ENCODE data around the gene STXBP1. TPM values are rescaled to one million over a fixed set of nuclear protein-coding genes. Genes with fewer than 3 reads are reported as not detected.

Gene STXBP1
- total RNA-seq, 1 donor from 2014 or later: 53.3 TPM

- H3K27ac Mint-ChIP-seq (ENCODE audit: unreplicated experiment): no peak overlapping the region
- H3K27me3 Mint-ChIP-seq (ENCODE audit: low read depth): no peaks in the 10 kb centered on the region
Measured at GRCh38 chr9:127728808-127729207, 116.7 kb downstream of the STXBP1 start.

GRCh38 chr9:127729522-127730256 is 117.6 kb downstream of the STXBP1 start:
- Mint-ChIP-seq H3K4me1 (peaks cover 11% of the 10 kb centered on the region), H3K9me3 (no peaks in the 10 kb centered on the region), H3K4me3 (peak overlapping the region; percentile 44), H3K27ac (ENCODE audit: unreplicated experiment) (no peak overlapping the region), H3K27me3 (ENCODE audit: low read depth) (no peaks in the 10 kb centered on the region), H3K36me3 (ENCODE audit: low read depth) (no peaks in the 10 kb centered on the region)
- DNase-seq (ENCODE audit: low read depth, low spot score): no peak
- TF ChIP-seq CTCF (conservative IDR thresholded peaks at IDR 0.05): no peak

More at GRCh38 chr9:127728808-127729207, 116.7 kb downstream of the STXBP1 start:
- no peaks in the 10 kb centered on the region for H3K36me3 Mint-ChIP-seq (ENCODE audit: low read depth)
- no peaks in the 10 kb centered on the region for H3K9me3 Mint-ChIP-seq
- no peak for TF ChIP-seq CTCF (conservative IDR thresholded peaks at IDR 0.05)
- H3K4me1 Mint-ChIP-seq: peaks cover 8% of the 10 kb centered on the region
- DNase-seq (ENCODE audit: low read depth, low spot score): no peak
- H3K4me3 Mint-ChIP-seq: no peak overlapping the region

- Mint-ChIP-seq H3K4me1 (peaks cover 13% of the 10 kb centered on the region), H3K27ac (ENCODE audit: unreplicated experiment) (no peak overlapping the region), H3K4me3 (peak overlapping the region; percentile 44), H3K9me3 (no peaks in the 10 kb centered on the region), H3K27me3 (ENCODE audit: low read depth) (no peaks in the 10 kb centered on the region), H3K36me3 (ENCODE audit: low read depth) (no peaks in the 10 kb centered on the region)
- no peak for TF ChIP-seq CTCF (conservative IDR thresholded peaks at IDR 0.05)
- DNase-seq (ENCODE audit: low read depth, low spot score): no peak
Measured at GRCh38 chr9:127730262-127730661, 118.2 kb downstream of the STXBP1 start.

GRCh38 chr9:127730799-127731410 is 118.8 kb downstream of the STXBP1 start:
- no peaks in the 10 kb centered on the region for H3K36me3 Mint-ChIP-seq (ENCODE audit: low read depth)
- no peak for DNase-seq (ENCODE audit: low read depth, low spot score)
- no peak overlapping the region for H3K4me3 Mint-ChIP-seq
- H3K9me3 Mint-ChIP-seq: no peaks in the 10 kb centered on the region
- peak overlapping the region; percentile 84 for H3K27ac Mint-ChIP-seq (ENCODE audit: unreplicated experiment)
- peaks cover 19% of the 10 kb centered on the region for H3K4me1 Mint-ChIP-seq
- no peak for TF ChIP-seq CTCF (conservative IDR thresholded peaks at IDR 0.05)
- H3K27me3 Mint-ChIP-seq (ENCODE audit: low read depth): no peaks in the 10 kb centered on the region

- no peak for TF ChIP-seq CTCF (conservative IDR thresholded peaks at IDR 0.05)
Measured at GRCh38 chr9:127731938-127732337, 119.9 kb downstream of the STXBP1 start.

More at GRCh38 chr9:127731938-127732337, 119.9 kb downstream of the STXBP1 start:
- no peaks in the 10 kb centered on the region for H3K36me3 Mint-ChIP-seq (ENCODE audit: low read depth)
- H3K4me3 Mint-ChIP-seq: peak overlapping the region; percentile 34
- H3K4me1 Mint-ChIP-seq: peaks cover 19% of the 10 kb centered on the region
- H3K27me3 Mint-ChIP-seq (ENCODE audit: low read depth): no peaks in the 10 kb centered on the region
- no peak for DNase-seq (ENCODE audit: low read depth, low spot score)
- no peaks in the 10 kb centered on the region for H3K9me3 Mint-ChIP-seq
- no peak overlapping the region for H3K27ac Mint-ChIP-seq (ENCODE audit: unreplicated experiment)

Data from neural crest cell (in vitro differentiated cells).